H1 (cell line): Measurements from ENCODE around the gene FAM240A.

Source experiments
- ATF2 ChIP-seq: IDR thresholded peaks from 2 replicates; pipeline ENCODE4 v1.6.1; 2012; ENCODE audit warnings: low read length, inconsistent platforms
- CTCF ChIP-seq, 3 experiments: IDR thresholded peaks; 1 replicate in 2 of 3; 2 replicates in 1 of 3; pipeline versions ENCODE4 v1.5.1 to v1.6.1; 2011; ENCODE audit warnings: low read length in 3 of 3, mild to moderate bottlenecking in 3 of 3, inconsistent platforms in 2 of 3, low read depth in 1 of 3, moderate library complexity in 1 of 3; ENCODE audit not compliant: insufficient read depth in 1 of 3; ENCODE audit errors: control extremely low read depth in 1 of 3
- EP300 ChIP-seq, 2 experiments: IDR thresholded peaks; 1 replicate in 1 of 2; 2 replicates in 1 of 2; pipeline ENCODE4 v1.6.1; 2011 to 2012; ENCODE audit warnings: low read depth in 2 of 2, low read length in 2 of 2, mild to moderate bottlenecking in 2 of 2, borderline replicate concordance in 1 of 2, inconsistent platforms in 1 of 2, moderate library complexity in 1 of 2
- EZH2 ChIP-seq: fragments of 200-600 bp; sonication (generic); IDR thresholded peaks from 2 replicates; pipeline ENCODE4 v1.7.1; 2012; ENCODE audit warnings: low read depth, mild to moderate bottlenecking, moderate library complexity, low read length, inconsistent platforms; ENCODE audit not compliant: severe bottlenecking
- JUN ChIP-seq: IDR thresholded peaks from 2 replicates; pipeline ENCODE4 v1.6.1; 2011; ENCODE audit warnings: low read depth, mild to moderate bottlenecking, improper control_type of control experiment, low read length
- MAFK ChIP-seq: IDR thresholded peaks from 2 replicates; pipeline ENCODE4 v1.6.1; 2012; ENCODE audit warnings: low read depth, mild to moderate bottlenecking, improper control_type of control experiment, low read length
- POLR2A ChIP-seq, 2 experiments: IDR thresholded peaks; 1 replicate in 1 of 2; 2 replicates in 1 of 2; pipeline ENCODE4 v1.6.1; 2011; ENCODE audit warnings: low read depth in 2 of 2, low read length in 2 of 2, mild to moderate bottlenecking in 2 of 2; ENCODE audit errors: control extremely low read depth in 1 of 2
- RAD21 ChIP-seq, 2 experiments: IDR thresholded peaks in 1 of 2; conservative IDR thresholded peaks in 1 of 2; 2 replicates each; pipeline ENCODE4 v1.6.1; 2011; ENCODE audit warnings: low read depth in 2 of 2, low read length in 2 of 2, improper control_type of control experiment in 1 of 2, inconsistent platforms in 1 of 2, mild to moderate bottlenecking in 1 of 2, moderate library complexity in 1 of 2
- TAF1 ChIP-seq: IDR thresholded peaks from 2 replicates; pipeline ENCODE4 v1.6.1; 2011; ENCODE audit warnings: mild to moderate bottlenecking, low read depth, low read length
- TEAD4 ChIP-seq: IDR thresholded peaks from 2 replicates; pipeline ENCODE4 v1.6.1; 2012; ENCODE audit warnings: low read depth, low read length, inconsistent platforms, mixed read lengths
- USF2 ChIP-seq: IDR thresholded peaks from 2 replicates; pipeline ENCODE4 v1.6.1; 2011; ENCODE audit warnings: low read length, improper control_type of control experiment
- YY1 ChIP-seq: IDR thresholded peaks from 2 replicates; pipeline ENCODE4 v1.6.1; 2011; ENCODE audit warnings: low read depth, mild to moderate bottlenecking, low read length

GRCh38 chr3:46615050-46615775 lies 2.9 kb downstream of the FAM240A start:
- TF ChIP-seq EZH2 (no peak), CTCF (IDR thresholded peaks at IDR 0.05; ENCODE audit: control extremely low read depth in 1 of 3, insufficient read depth in 1 of 3, low read depth in 1 of 3, low read length in 3 of 3) (no peak), USF2 (no peak), EP300 (IDR thresholded peaks at IDR 0.05; ENCODE audit: borderline replicate concordance in 1 of 2, low read depth in 2 of 2, low read length in 2 of 2) (no peak), TEAD4 (no peak), JUN (no peak), TAF1 (no peak), RAD21 (IDR thresholded peaks at IDR 0.05 in 1 of 2, conservative IDR thresholded peaks at IDR 0.05 in 1 of 2; ENCODE audit: low read depth in 2 of 2, low read length in 2 of 2) (no peak), POLR2A (IDR thresholded peaks at IDR 0.05; ENCODE audit: control extremely low read depth in 1 of 2, low read depth in 2 of 2, low read length in 2 of 2) (no peak), ATF2 (no peak), MAFK (no peak), YY1 (no peak)
